PFSK-1 (cell line): Measurements from ENCODE around the gene CLINT1.

Experiments
- POLR2AphosphoS5 ChIP-seq: IDR thresholded peaks from 2 replicates; pipeline ENCODE4 v1.6.1; 2012; ENCODE audit warnings: low read depth, mild to moderate bottlenecking, control low read depth, low read length, moderate library complexity
- TAF1 ChIP-seq: IDR thresholded peaks from 2 replicates; pipeline ENCODE4 v1.6.1; 2012; ENCODE audit warnings: low read length, control low read depth, borderline replicate concordance; ENCODE audit not compliant: insufficient read depth

DNA sequence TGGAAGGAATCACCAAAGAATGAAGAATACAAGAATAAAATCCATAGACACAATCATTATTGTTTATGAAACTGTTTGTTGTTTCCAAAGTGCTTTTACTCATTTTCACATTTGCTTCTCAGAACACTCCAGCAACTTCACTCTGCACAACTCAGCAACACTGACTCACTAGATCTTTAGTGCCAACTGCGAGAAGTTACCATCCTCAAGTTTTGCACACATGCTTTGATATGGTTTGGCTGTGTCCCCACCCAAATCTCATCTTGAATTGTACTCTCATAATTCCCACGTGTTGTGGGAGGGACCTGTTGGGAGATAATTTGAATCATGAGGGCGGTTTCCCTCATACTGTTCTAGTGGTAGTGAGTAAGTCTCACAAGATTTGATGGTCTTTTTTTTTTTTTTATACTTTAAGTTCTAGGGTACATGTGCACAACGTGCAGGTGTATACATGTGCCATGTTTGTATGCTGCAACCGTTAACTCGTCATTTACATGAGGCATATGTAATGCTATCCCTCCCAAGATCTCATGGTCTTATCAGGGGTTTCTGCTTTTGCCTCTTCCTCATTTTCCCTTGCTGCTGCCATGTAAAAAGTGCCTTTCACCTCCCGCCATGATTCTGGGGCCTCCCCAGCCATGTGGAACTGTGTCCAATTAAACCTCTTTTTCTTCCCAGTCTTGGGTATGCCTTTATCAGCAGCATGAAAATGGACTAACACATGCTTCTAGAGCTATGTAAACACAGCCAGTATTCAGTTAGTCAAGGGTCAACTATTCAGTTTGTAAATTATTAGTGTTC lies 36.9 kb downstream of the CLINT1 start:
- no peak for TF ChIP-seq POLR2AphosphoS5
- TF ChIP-seq TAF1 = no peak
